ENCODE data around the gene MAST1. TPM values are rescaled to one million over a fixed set of nuclear protein-coding genes. Genes with fewer than 3 reads are reported as not detected.
A peak's percentile ranks its signal among the peaks of the same experiment; 100 is the strongest.

The MAST1 gene
- total and polyA plus RNA-seq, 4 experiments from 2014 or later = 0.48 TPM; not detected in 3

DNA sequence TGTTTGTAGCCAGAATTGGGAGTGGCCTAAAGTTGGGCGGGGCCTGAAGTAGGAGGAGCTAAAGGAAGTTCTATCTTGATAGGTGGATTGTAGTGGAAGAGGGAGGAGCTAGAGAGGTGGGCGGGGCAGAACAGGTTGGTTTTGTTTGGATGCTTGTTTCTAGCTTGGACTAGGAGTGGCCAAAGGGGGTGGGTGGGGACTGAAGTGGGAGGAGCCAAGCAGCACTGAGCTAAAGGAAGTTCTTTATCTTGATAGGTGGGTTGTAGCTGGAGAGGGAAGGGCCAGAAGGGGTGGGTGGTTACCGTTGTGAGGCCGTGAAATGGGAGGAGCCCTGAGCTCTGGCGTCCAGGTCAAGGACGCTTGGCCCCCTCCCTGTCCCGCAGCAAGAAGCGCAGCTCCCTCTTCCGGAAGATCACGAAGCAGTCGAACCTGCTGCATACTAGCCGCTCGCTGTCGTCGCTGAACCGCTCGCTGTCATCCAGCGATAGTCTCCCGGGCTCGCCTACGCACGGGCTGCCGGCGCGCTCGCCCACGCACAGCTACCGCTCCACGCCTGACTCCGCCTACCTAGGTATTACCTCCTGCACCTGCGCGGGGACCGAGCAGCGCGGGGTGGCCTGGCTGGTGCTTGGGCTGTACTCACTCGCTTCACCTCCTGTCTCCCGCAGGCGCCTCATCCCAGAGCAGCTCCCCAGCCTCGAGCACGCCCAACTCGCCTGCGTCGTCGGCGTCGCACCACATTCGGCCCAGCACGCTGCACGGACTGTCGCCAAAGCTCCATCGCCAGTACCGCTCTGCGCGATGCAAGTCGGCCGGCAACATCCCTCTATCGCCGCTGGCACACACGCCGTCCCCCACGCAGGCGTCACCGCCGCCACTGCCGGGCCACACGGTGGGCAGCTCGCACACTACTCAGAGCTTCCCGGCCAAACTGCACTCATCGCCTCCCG lies 34.9 kb downstream of the MAST1 start:
- ChIA-PET POLR2A (ENCODE audit: partially characterized antibody) (interaction anchor here (1.5 to 1.7 kb wide), 3 partner anchors 11 to 83 kb away, joined by 3 to 5 read pairs (median 4); no protein-coding TSS in a partner anchor), CTCF (ENCODE audit: partially characterized antibody) (interaction anchor here (0.9 to 3.0 kb wide), 7 partner anchors 9 to 111 kb away, joined by 4 to 16 read pairs (median 8); partner anchors contain the start of gene DNASE2)
- Histone ChIP-seq H3K36me3 (ENCODE audit: insufficient read depth, low read length) (peaks cover 11% of the 10 kb centered on the region), H3K27me3 (ENCODE audit: insufficient read depth, low read length) (no peaks in the 10 kb centered on the region), H3K27ac (ENCODE audit: low read depth, low read length) (no peak overlapping the region), H3K4me1 (ENCODE audit: insufficient read depth, low read length) (no peaks in the 10 kb centered on the region), H3K9me3 (ENCODE audit: control insufficient read depth in 1 of 2, low read length in 2 of 2) (no peaks in the 10 kb centered on the region), H3K4me3 (ENCODE audit: low read length in 2 of 2) (no peak overlapping the region)
- DNase-seq = peak; percentile 44 to 87 (median 58)
- H3K4me3 Mint-ChIP-seq = peak overlapping the region; percentile 34 to 76 (median 48)
- intact Hi-C loops (cut with micrococcal nuclease) = no loop called here
- peaks cover 21 to 29% of the 10 kb centered on the region in 2 donors for H3K36me3 Mint-ChIP-seq
- H3K27ac Mint-ChIP-seq = peak overlapping the region in 6 of 7 donors; percentile 5 to 89 (median 64)
- H3K4me1 Mint-ChIP-seq = peaks cover 2 to 14% (median 5%) of the 10 kb centered on the region in 4 donors
- peaks cover 0 to 1% of the 10 kb centered on the region in 2 donors for H3K27me3 Mint-ChIP-seq
- peaks cover 0 to 4% (median 0%) of the 10 kb centered on the region in 8 donors for H3K9me3 Mint-ChIP-seq

DNA sequence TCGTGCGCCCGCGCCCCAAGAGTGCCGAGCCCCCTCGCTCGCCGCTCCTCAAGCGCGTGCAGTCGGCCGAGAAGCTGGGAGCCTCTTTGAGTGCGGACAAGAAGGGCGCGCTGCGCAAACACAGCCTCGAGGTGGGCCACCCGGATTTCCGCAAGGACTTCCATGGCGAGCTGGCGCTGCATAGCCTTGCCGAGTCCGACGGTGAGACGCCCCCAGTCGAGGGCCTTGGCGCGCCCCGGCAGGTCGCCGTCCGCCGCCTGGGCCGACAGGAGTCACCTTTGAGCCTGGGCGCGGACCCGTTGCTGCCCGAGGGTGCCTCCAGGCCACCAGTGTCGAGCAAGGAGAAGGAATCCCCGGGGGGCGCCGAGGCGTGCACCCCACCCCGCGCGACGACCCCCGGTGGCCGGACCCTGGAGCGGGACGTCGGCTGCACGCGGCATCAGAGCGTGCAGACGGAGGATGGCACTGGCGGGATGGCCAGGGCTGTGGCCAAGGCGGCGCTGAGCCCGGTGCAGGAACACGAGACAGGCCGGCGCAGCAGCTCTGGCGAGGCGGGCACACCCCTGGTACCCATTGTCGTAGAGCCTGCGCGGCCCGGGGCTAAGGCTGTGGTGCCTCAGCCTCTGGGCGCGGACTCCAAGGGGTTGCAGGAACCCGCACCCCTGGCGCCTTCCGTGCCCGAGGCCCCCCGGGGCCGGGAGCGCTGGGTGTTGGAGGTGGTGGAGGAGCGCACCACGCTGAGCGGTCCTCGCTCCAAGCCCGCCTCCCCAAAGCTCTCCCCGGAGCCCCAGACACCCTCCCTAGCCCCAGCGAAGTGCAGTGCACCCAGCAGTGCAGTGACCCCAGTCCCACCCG lies 35.8 kb downstream of the MAST1 start:
- H3K4me3 Mint-ChIP-seq = peak overlapping the region in 1 of 8 donors; percentile 45
- Histone ChIP-seq H3K36me3 (ENCODE audit: insufficient read depth, low read length) (peaks cover 16% of the 10 kb centered on the region), H3K9me3 (ENCODE audit: control insufficient read depth in 1 of 2, low read length in 2 of 2) (no peaks in the 10 kb centered on the region), H3K4me3 (ENCODE audit: low read length in 2 of 2) (no peak overlapping the region), H3K4me1 (ENCODE audit: insufficient read depth, low read length) (no peaks in the 10 kb centered on the region), H3K27ac (ENCODE audit: low read depth, low read length) (no peak overlapping the region), H3K27me3 (ENCODE audit: insufficient read depth, low read length) (no peaks in the 10 kb centered on the region)
- H3K27ac Mint-ChIP-seq = no peak overlapping the region
- intact Hi-C loops (cut with micrococcal nuclease) = no loop called here
- ChIA-PET POLR2A (ENCODE audit: partially characterized antibody) (interaction anchor here (1.5 to 1.7 kb wide), 2 partner anchors 10 to 11 kb away, joined by 4 to 5 read pairs; no protein-coding TSS in a partner anchor), CTCF (ENCODE audit: partially characterized antibody) (interaction anchor here (1.4 to 3.0 kb wide), 3 partner anchors 8 to 108 kb away, joined by 6 to 16 read pairs (median 12); partner anchors contain the start of gene DNASE2)
- peaks cover 0 to 4% (median 0%) of the 10 kb centered on the region in 8 donors for H3K9me3 Mint-ChIP-seq
- DNase-seq = no peak
- H3K36me3 Mint-ChIP-seq = peaks cover 21 to 34% of the 10 kb centered on the region in 2 donors
- no peaks in the 10 kb centered on the region for H3K27me3 Mint-ChIP-seq
- peaks cover 2 to 14% (median 6%) of the 10 kb centered on the region in 4 donors for H3K4me1 Mint-ChIP-seq

DNA sequence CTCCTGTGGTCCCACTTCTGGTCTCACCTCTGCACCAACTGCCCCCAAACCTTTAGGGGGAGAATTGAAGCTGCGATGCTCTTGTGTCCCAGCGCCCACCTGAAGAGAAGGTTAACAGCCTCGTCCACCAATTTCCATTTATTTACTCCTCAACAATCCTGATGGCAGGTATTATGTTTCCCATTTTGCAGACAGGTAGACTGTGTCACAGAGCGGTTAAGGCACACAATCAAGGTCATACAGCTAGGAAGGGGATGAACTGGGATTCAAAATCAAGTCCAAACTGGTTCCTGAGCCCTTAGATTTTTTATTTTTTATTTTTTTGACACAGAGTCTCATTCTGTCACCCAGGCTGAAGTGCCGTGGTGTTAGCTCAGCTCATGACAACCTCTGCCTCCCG lies 36.8 kb downstream of the MAST1 start:
- Histone ChIP-seq H3K27ac (ENCODE audit: low read depth, low read length) (no peak overlapping the region), H3K9me3 (ENCODE audit: control insufficient read depth in 1 of 2, low read length in 2 of 2) (no peaks in the 10 kb centered on the region), H3K4me3 (ENCODE audit: low read length in 2 of 2) (no peak overlapping the region), H3K36me3 (ENCODE audit: insufficient read depth, low read length) (peaks cover 16% of the 10 kb centered on the region), H3K27me3 (ENCODE audit: insufficient read depth, low read length) (no peaks in the 10 kb centered on the region), H3K4me1 (ENCODE audit: insufficient read depth, low read length) (peaks cover 8% of the 10 kb centered on the region)
- Mint-ChIP-seq H3K9me3 (peaks cover 0 to 4% (median 0%) of the 10 kb centered on the region in 8 donors), H3K4me1 (peaks cover 4 to 20% (median 11%) of the 10 kb centered on the region in 4 donors), H3K4me3 (peak overlapping the region in 1 of 8 donors; percentile 18), H3K36me3 (peaks cover 21 to 34% of the 10 kb centered on the region in 2 donors), H3K27ac (no peak overlapping the region), H3K27me3 (no peaks in the 10 kb centered on the region)
- no peak for DNase-seq
- ChIA-PET CTCF (ENCODE audit: partially characterized antibody) (interaction anchor here (1.0 to 2.0 kb wide), 2 partner anchors 10 to 13 kb away, joined by 4 to 7 read pairs; partner anchors contain the start of gene KLF1), POLR2A (ENCODE audit: partially characterized antibody) (interaction anchor here (0.9 kb wide), 1 partner anchor 15 kb away, joined by 3 read pairs; no protein-coding TSS in a partner anchor)
- intact Hi-C loops (cut with micrococcal nuclease) = no loop called here

DNA sequence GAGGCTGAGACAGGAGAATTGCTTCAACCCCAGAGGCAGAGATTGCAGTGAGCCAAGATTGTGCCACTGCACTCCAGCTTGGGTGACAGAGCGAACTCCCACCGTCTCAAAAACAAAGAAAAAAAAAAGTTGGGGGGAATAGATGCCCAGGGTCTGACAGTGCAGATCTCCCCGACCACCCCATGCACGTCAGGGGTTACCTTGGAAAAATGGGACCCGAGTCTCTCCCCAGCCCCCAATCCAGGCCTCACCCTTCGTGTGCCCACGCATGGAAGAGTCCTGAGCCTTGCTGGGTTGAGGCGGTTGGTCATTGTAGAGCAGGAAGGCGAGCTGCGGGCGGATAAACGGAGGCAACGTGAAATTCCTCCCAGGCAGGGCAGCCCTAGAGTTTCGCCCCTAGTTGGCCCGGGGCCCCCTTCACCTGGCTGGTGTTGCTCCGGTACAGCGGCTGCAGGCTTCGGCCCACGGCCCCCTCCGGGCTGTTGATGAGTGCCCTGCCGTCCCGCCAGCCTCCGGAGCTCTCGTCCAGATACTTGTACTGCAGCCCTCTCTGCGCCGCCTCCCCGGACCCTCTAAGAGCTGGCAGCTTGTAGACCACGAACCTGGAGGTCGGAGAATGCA lies 42.3 kb downstream of the MAST1 start:
- peaks cover 23% of the 10 kb centered on the region for H3K4me1 ChIP-seq (ENCODE audit: insufficient read depth, low read length)

DNA sequence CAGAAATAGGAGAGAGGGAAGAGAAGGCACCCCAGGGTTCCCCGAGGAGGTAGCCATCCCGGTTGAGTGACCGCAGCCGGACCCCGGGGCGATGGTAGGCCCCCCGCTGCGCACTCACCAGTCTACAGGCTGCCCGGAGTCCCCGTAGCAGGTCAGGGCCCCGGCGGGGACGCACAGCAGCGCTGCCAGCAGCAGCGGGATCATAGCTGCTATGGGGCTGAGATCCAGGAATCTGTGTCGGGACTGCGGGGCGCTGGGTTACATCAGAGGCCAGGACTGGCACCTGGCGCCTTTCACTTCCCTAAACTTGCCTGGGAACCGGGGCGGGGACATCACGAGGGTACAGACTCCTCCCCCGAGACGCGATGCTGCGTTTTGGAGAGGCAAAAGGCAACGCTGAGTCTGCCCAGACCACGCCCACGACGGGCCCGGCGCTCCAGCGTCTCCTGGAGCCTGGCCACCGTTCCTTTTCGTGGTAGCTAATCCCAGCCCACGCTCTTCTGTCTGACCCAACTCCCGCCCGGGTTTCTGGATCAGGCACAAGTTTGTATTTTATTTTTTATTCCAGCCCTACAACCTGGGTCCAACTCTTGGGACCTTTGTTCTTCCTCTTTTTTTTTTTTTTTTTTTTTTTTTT lies 43.0 kb downstream of the MAST1 start, which contains the start of gene DNASE2:
TSS of gene DNASE2 (minus strand) at position 278 of the 637 bp plus-strand sequence. CDS start at position 204, 74 bp downstream.
- CTCF ChIA-PET (ENCODE audit: partially characterized antibody) = interaction anchor here (0.7 to 9.0 kb wide), 10 partner anchors 9 to 96 kb away, joined by 3 to 166 read pairs (median 6); partner anchors contain the start of gene GCDH
- peaks cover 11% of the 10 kb centered on the region for H3K36me3 ChIP-seq (ENCODE audit: insufficient read depth, low read length)
- peaks cover 29% of the 10 kb centered on the region for H3K4me1 ChIP-seq (ENCODE audit: insufficient read depth, low read length)
- peak within 1 kb of the TSS; percentile 66 for H3K27ac ChIP-seq (ENCODE audit: low read depth, low read length)
- Mint-ChIP-seq H3K4me1 (peaks cover 10 to 46% (median 23%) of the 10 kb centered on the region in 4 donors), H3K27me3 (no peaks in the 10 kb centered on the region), H3K36me3 (peaks cover 0 to 19% of the 10 kb centered on the region in 2 donors), H3K9me3 (peaks cover 0 to 4% (median 0%) of the 10 kb centered on the region in 8 donors), H3K27ac (peak within 1 kb of the TSS; percentile 85 to 96 (median 93)), H3K4me3 (peak within 1 kb of the TSS; percentile 88 to 92 (median 89))
- H3K4me3 ChIP-seq (ENCODE audit: low read length in 2 of 2) = peak within 1 kb of the TSS; percentile 73 to 76
- intact Hi-C loops (cut with micrococcal nuclease) = loop anchor here (1.0 to 5.0 kb wide), 2 partner anchors 9 to 36 kb away; partner anchors contain the start of gene SYCE2
- DNase-seq = peak; percentile 80 to 91 (median 84)
- POLR2A ChIA-PET (ENCODE audit: partially characterized antibody) = interaction anchor here (0.6 to 2.4 kb wide), 10 partner anchors 9 to 386 kb away, joined by 3 to 20 read pairs (median 4); partner anchors contain the start of genes GCDH and HOOK2
- H3K27me3 ChIP-seq (ENCODE audit: insufficient read depth, low read length) = no peaks in the 10 kb centered on the region
- no peaks in the 10 kb centered on the region for H3K9me3 ChIP-seq (ENCODE audit: control insufficient read depth in 1 of 2, low read length in 2 of 2)

More for the DNA sequence above, 42.3 kb downstream of the MAST1 start:
- peak overlapping the region; percentile 88 to 92 (median 89) for H3K4me3 Mint-ChIP-seq
- intact Hi-C loops (cut with micrococcal nuclease) = loop anchor here (1.0 to 5.0 kb wide), 2 partner anchors 10 to 37 kb away; partner anchors contain the start of gene SYCE2
- H3K36me3 ChIP-seq (ENCODE audit: insufficient read depth, low read length) = peaks cover 11% of the 10 kb centered on the region
- H3K9me3 Mint-ChIP-seq = peaks cover 0 to 4% (median 0%) of the 10 kb centered on the region in 8 donors
- peaks cover 10 to 44% (median 22%) of the 10 kb centered on the region in 4 donors for H3K4me1 Mint-ChIP-seq
- no peaks in the 10 kb centered on the region for H3K9me3 ChIP-seq (ENCODE audit: control insufficient read depth in 1 of 2, low read length in 2 of 2)
- H3K27ac ChIP-seq (ENCODE audit: low read depth, low read length) = peak overlapping the region; percentile 66
- peak overlapping the region; percentile 73 to 76 for H3K4me3 ChIP-seq (ENCODE audit: low read length in 2 of 2)
- no peaks in the 10 kb centered on the region for H3K27me3 ChIP-seq (ENCODE audit: insufficient read depth, low read length)
- no peak for DNase-seq
- no peaks in the 10 kb centered on the region for H3K27me3 Mint-ChIP-seq
- peaks cover 2 to 24% of the 10 kb centered on the region in 2 donors for H3K36me3 Mint-ChIP-seq
- CTCF ChIA-PET (ENCODE audit: partially characterized antibody) = interaction anchor here (0.7 to 9.0 kb wide), 7 partner anchors 8 to 97 kb away, joined by 3 to 166 read pairs (median 10); partner anchors contain the start of gene GCDH
- peak overlapping the region; percentile 64 to 96 (median 86) for H3K27ac Mint-ChIP-seq
- POLR2A ChIA-PET (ENCODE audit: partially characterized antibody) = interaction anchor here (0.6 to 2.4 kb wide), 6 partner anchors 10 to 219 kb away, joined by 3 to 20 read pairs (median 4); partner anchors contain the start of genes GCDH and HOOK2

All from CD4-positive, alpha-beta memory T cell (primary cell).